Spleen (tissue), 11 donors: ENCODE measurements around the gene MBLAC1. TPM values are rescaled to one million over a fixed set of nuclear protein-coding genes. Genes with fewer than 3 reads are reported as not detected.

Experiments used
- DNase-seq: peaks from one replicate; pipeline ENCODE4 v3.0.0-alpha.2; 2020
- H3K27ac ChIP-seq, 8 donors: fragments of 200-600 bp; sonication (generic) in 7 of 8; 1 replicate in 4 of 8; 2 replicates in 4 of 8; pipeline versions ENCODE4 v1.5.0 to v1.8.0; 2016 to 2021; ENCODE audit warnings: inconsistent platforms in 4 of 8, mild to moderate bottlenecking in 4 of 8, moderate library complexity in 1 of 8
- H3K27me3 ChIP-seq, 7 donors: fragments of 200-600 bp; sonication (generic) in 6 of 7; replicated peaks in 1 of 7; 1 replicate in 4 of 7; 2 replicates in 3 of 7; pipeline versions ENCODE4 v1.5.0 to v1.8.0; 2016 to 2021; ENCODE audit warnings: inconsistent platforms in 3 of 7, mild to moderate bottlenecking in 1 of 7
- H3K36me3 ChIP-seq, 6 donors: fragments of 200-600 bp; sonication (generic) in 5 of 6; 1 replicate in 4 of 6; 2 replicates in 2 of 6; pipeline versions ENCODE4 v1.5.0 to v1.8.0; 2016 to 2021; ENCODE audit warnings: inconsistent platforms in 2 of 6
- H3K4me1 ChIP-seq, 6 donors: fragments of 200-600 bp; sonication (generic) in 5 of 6; 1 replicate in 3 of 6; 2 replicates in 3 of 6; pipeline versions ENCODE4 v1.5.0 to v1.8.0; 2016 to 2021; ENCODE audit warnings: inconsistent platforms in 3 of 6
- H3K4me3 ChIP-seq, 8 donors: fragments of 200-600 bp; sonication (generic) in 7 of 8; 1 replicate in 4 of 8; 2 replicates in 4 of 8; pipeline versions ENCODE4 v1.5.0 to v1.8.0; 2016 to 2021; ENCODE audit warnings: inconsistent platforms in 4 of 8, mild to moderate bottlenecking in 4 of 8, moderate library complexity in 2 of 8
- H3K9me3 ChIP-seq, 8 donors: fragments of 200-600 bp; sonication (generic) in 7 of 8; 1 replicate in 4 of 8; 2 replicates in 4 of 8; pipeline versions ENCODE4 v1.5.0 to v1.8.0; 2016 to 2021; ENCODE audit warnings: inconsistent platforms in 4 of 8
- CTCF ChIP-seq, 11 experiments: fragments of 200-600 bp in 7 of 11; fragments of 450-650 bp in 4 of 11; sonication (generic) in 4 of 11; IDR thresholded peaks in 8 of 11; conservative IDR thresholded peaks in 3 of 11; 1 replicate in 7 of 11; 2 replicates in 4 of 11; pipeline versions ENCODE4 v1.4.0 to v1.8.0; 2016 to 2021; ENCODE audit warnings: antibody characterized with exemption in 11 of 11, inconsistent platforms in 4 of 11, mild to moderate bottlenecking in 1 of 11
- POLR2A ChIP-seq, 3 donors: fragments of 450-650 bp; IDR thresholded peaks; one replicate each; pipeline ENCODE4 v1.5.1; 2017; ENCODE audit warnings: antibody characterized with exemption in 3 of 3, mild to moderate bottlenecking in 1 of 3
- POLR2AphosphoS5 ChIP-seq, 3 donors: sonication (generic); formaldehyde crosslinking; IDR thresholded peaks; one replicate each; pipeline ENCODE4 v1.5.1; 2017; ENCODE audit warnings: antibody characterized with exemption in 3 of 3
- WGBS, 5 donors: extraction: QIAGEN DNeasy Blood & Tissue Kit in 3 of 5; methylation state at CpG; one replicate each; pipeline versions ENCODE4 v1.1.5 to v1.1.7; 2013 to 2018; 5-methylcytosine and 5-hydroxymethylcytosine counted together
- intact Hi-C: fragments of 100-400 bp; cut with DNase I; formaldehyde crosslinking; loops from one replicate; pipeline ENCODE4 v1.15.0; 2023; ENCODE audit warnings: low total_unique reads
- polyA plus RNA-seq, 3 donors: library from polyadenylated mRNA; stranded (reverse); fragments of 200-250 nt; gene quantifications; one replicate each; pipeline ENCODE4 v1.2.1, GENCODE V29; 2013
- total RNA-seq, 7 donors: library from RNA; depleted of rRNA in 3 of 7; stranded (reverse); fragments of >200 nt in 3 of 7; fragmentation: NEBNext Ultra II Directional in 4 of 7; extraction: Animal tissue kit (Norgen Biotek cat#: 25700) in 4 of 7; gene quantifications; one replicate each; pipeline versions ENCODE4 v1.1.0 to v1.2.1, GENCODE V29; 2016 to 2021
- donor health status: healthy with polysubstance abuse.
- donor health status: DM: no; HTN: no; CAD: no; lungs with moderate emphysema.
- donor health status: DM: no; HTN: no; CAD: no.
- donor health status: Bipolar disorder and iron deficiency.
- donor health status: healthy.
- donor health status: DM: no; HTN: no; CAD: no.
- donor health status: DM: yes; HTN: yes; CAD: no.

Gene MBLAC1
- total and polyA plus RNA-seq, 10 donors = 1.7 to 4.4 (median 2.2) TPM

GRCh38 chr7:100152937-100153666, 26.3 kb downstream of the MBLAC1 start:
- Histone ChIP-seq H3K27me3 (no peaks in the 10 kb centered on the region), H3K9me3 (no peaks in the 10 kb centered on the region), H3K27ac (peak overlapping the region in 7 of 8 donors; percentile 59 to 97 (median 70)), H3K4me3 (peak overlapping the region in 1 of 8 donors; percentile 33), H3K36me3 (peaks cover 0 to 72% (median 37%) of the 10 kb centered on the region in 6 donors), H3K4me1 (peaks cover 33 to 94% (median 85%) of the 10 kb centered on the region in 6 donors)
- DNase-seq = peak; percentile 80
- intact Hi-C loops = no loop called here
- WGBS, 5 donors = 89 to 94% (median 91%) methylated on average over 17 to 18 of the region's 18 CpGs
- TF ChIP-seq CTCF (IDR thresholded peaks at IDR 0.05 in 8 of 11, conservative IDR thresholded peaks at IDR 0.05 in 3 of 11) = no peak
- TF ChIP-seq POLR2A (IDR thresholded peaks at IDR 0.05) = no peak
- peak in 1 of 3 donors; percentile 31 for TF ChIP-seq POLR2AphosphoS5 (IDR thresholded peaks at IDR 0.05)

GRCh38 chr7:100153708-100154535, 27.2 kb downstream of the MBLAC1 start:
- H3K27ac ChIP-seq = peak overlapping the region in 3 of 8 donors; percentile 95 to 97 (median 97)
- peaks cover 33 to 96% (median 84%) of the 10 kb centered on the region in 6 donors for H3K4me1 ChIP-seq
- 77 to 87% (median 86%) methylated on average over 15 to 16 of the region's 16 CpGs for WGBS, 5 donors
- H3K36me3 ChIP-seq = peaks cover 0 to 72% (median 37%) of the 10 kb centered on the region in 6 donors
- H3K27me3 ChIP-seq = no peaks in the 10 kb centered on the region
- TF ChIP-seq POLR2A (IDR thresholded peaks at IDR 0.05) (no peak), POLR2AphosphoS5 (IDR thresholded peaks at IDR 0.05) (peak in 2 of 3 donors; percentile 46 to 63)
- H3K4me3 ChIP-seq = no peak overlapping the region
- DNase-seq = no peak
- no peaks in the 10 kb centered on the region for H3K9me3 ChIP-seq
- intact Hi-C loops = no loop called here

GRCh38 chr7:100154651-100155491, 28.1 kb downstream of the MBLAC1 start:
- intact Hi-C loops = no loop called here
- Histone ChIP-seq H3K9me3 (no peaks in the 10 kb centered on the region), H3K4me1 (peaks cover 29 to 97% (median 82%) of the 10 kb centered on the region in 6 donors), H3K4me3 (no peak overlapping the region), H3K36me3 (peaks cover 0 to 72% (median 37%) of the 10 kb centered on the region in 6 donors), H3K27ac (peak overlapping the region in 3 of 8 donors; percentile 95 to 97 (median 97)), H3K27me3 (no peaks in the 10 kb centered on the region)
- WGBS, 5 donors = 78 to 88% (median 86%) methylated on average over 16 to 30 of the region's 30 CpGs
- TF ChIP-seq POLR2A (IDR thresholded peaks at IDR 0.05) (no peak), POLR2AphosphoS5 (IDR thresholded peaks at IDR 0.05) (peak in 2 of 3 donors; percentile 12 to 67)
- DNase-seq = peak; percentile 79

GRCh38 chr7:100155553-100156317, 29.0 kb downstream of the MBLAC1 start:
- peaks cover 22 to 88% (median 73%) of the 10 kb centered on the region in 6 donors for H3K4me1 ChIP-seq
- TF ChIP-seq POLR2AphosphoS5 (IDR thresholded peaks at IDR 0.05) (no peak), CTCF (IDR thresholded peaks at IDR 0.05 in 8 of 11, conservative IDR thresholded peaks at IDR 0.05 in 3 of 11) (no peak)
- WGBS, 5 donors = 77 to 88% (median 86%) methylated on average over 20 of the region's 20 CpGs
- H3K36me3 ChIP-seq = peaks cover 0 to 67% (median 37%) of the 10 kb centered on the region in 6 donors
- no peaks in the 10 kb centered on the region for H3K27me3 ChIP-seq
- H3K9me3 ChIP-seq = no peaks in the 10 kb centered on the region
- DNase-seq = peak; percentile 77
- intact Hi-C loops = no loop called here
- H3K4me3 ChIP-seq = no peak overlapping the region
- peak overlapping the region in 3 of 8 donors; percentile 95 to 97 (median 97) for H3K27ac ChIP-seq
